Measurements from ENCODE around the gene OR2T11. TPM values are rescaled to one million over a fixed set of nuclear protein-coding genes. Genes with fewer than 3 reads are reported as not detected.
"Not testable (repeated sequence)": the region's sequence is repeated elsewhere in the genome, so short reads cannot be mapped to it uniquely, and the experiment has no call there.

Gene OR2T11
- total RNA-seq, 1 donor from 2014 or later, result not detected

DNA sequence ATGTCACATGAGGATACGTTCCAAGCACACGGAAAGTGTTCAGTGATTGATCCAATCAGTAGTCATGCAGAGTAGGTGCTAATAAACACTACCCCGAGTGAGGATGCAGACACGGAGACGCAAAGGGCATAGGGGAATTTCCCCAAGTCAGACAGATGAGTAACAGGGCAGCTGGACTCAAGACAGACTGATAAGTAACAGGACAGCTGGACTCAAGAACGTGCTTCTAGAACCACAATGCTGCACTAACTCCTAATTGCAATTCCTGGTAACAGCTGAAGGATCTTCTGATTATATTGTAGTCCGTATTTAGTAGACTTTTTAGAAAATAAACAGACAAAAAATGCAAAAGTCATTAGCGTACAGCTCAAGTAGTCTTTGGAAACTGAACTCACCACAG is 35.5 kb downstream of the OR2T11 start:
- H3K27ac Mint-ChIP-seq, result no peak overlapping the region
- no peaks in the 10 kb centered on the region for H3K9me3 Mint-ChIP-seq
- H3K4me1 Mint-ChIP-seq (ENCODE audit: low read depth), result peaks cover 9% of the 10 kb centered on the region
- no peaks in the 10 kb centered on the region for H3K36me3 Mint-ChIP-seq (ENCODE audit: low read depth)
- DNase-seq (ENCODE audit: low spot score), result no peak
- no peak overlapping the region for H3K4me3 Mint-ChIP-seq (ENCODE audit: low read depth)
- intact Hi-C loops (cut with micrococcal nuclease), result no loop called here
- H3K27me3 Mint-ChIP-seq (ENCODE audit: low read depth), result no peaks in the 10 kb centered on the region

DNA sequence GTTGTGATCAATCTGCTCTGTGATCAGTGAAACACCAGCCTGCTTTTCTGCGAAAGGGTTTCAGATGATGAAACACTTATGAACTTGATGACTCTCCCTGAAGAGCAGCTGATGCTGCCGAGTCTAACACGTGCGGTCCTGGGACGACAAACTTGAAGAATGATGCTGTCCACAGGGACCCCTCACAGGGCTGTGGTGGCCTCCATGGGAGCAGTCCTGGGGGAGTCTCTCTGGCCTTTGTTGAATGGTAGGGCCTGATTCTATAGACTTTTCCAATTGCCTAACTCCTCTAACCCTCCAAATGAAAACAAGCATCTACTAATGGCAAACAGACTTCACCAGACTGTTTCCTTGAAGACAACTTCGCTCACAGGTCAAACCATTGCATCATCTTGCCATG is 37.3 kb downstream of the OR2T11 start, which contains the start of gene OR2T10:
Gene OR2T10 (minus strand): TSS at position 112 of the 400 bp plus-strand sequence. CDS start 3,932 bp downstream, outside the sequence.
- Mint-ChIP-seq H3K27ac (no peak within 1 kb of the TSS), H3K27me3 (ENCODE audit: low read depth) (no peaks in the 10 kb centered on the region), H3K9me3 (no peaks in the 10 kb centered on the region), H3K4me3 (ENCODE audit: low read depth) (no peak within 1 kb of the TSS), H3K36me3 (ENCODE audit: low read depth) (no peaks in the 10 kb centered on the region), H3K4me1 (ENCODE audit: low read depth) (peaks cover 9% of the 10 kb centered on the region)
- intact Hi-C loops (cut with micrococcal nuclease), result no loop called here
- no peak for DNase-seq (ENCODE audit: low spot score)

DNA sequence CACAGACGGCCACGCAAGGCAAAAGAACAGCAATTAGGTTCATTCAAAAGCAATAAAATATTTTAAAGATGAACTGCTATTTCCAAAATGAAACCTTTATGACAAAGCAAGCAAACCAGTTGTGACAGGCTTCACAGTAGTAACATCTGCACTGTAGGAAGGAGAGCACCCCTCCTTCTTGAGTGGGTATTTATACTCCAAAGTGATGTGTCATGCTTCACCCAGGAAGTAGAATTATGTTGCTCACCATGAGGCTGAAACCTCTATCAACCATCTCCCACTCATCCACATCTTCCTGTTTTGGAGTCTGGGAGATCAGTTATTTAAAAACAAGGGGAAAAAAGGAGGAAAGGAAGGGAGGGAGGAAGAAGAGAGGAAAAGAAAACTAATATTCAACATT is 38.3 kb downstream of the OR2T11 start:
- Mint-ChIP-seq H3K4me3 (ENCODE audit: low read depth) (no peak overlapping the region), H3K9me3 (no peaks in the 10 kb centered on the region), H3K27me3 (ENCODE audit: low read depth) (no peaks in the 10 kb centered on the region), H3K4me1 (ENCODE audit: low read depth) (peaks cover 9% of the 10 kb centered on the region), H3K36me3 (ENCODE audit: low read depth) (no peaks in the 10 kb centered on the region), H3K27ac (peak overlapping the region; percentile 12)
- DNase-seq (ENCODE audit: low spot score), result no peak
- intact Hi-C loops (cut with micrococcal nuclease), result no loop called here

DNA sequence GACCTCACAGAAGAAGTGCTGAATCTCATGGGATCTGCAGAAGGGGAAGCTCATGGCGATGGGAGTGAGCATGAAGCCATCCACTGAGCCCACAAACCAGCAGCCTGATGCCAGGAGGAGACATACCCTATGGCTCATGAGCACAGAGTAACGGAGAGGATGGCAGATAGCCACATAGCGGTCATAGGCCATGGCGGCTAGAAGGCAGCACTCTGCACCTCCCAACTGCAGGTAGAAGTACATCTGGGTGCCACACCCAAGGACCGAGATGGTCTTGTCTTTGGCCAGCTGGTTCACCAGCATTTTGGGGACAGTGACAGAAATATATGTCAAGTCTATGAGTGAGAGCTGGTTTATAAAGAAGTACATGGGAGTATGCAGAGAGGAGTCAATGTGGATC is 41.7 kb downstream of the OR2T11 start:
- DNase-seq (ENCODE audit: low spot score), result no peak

DNA sequence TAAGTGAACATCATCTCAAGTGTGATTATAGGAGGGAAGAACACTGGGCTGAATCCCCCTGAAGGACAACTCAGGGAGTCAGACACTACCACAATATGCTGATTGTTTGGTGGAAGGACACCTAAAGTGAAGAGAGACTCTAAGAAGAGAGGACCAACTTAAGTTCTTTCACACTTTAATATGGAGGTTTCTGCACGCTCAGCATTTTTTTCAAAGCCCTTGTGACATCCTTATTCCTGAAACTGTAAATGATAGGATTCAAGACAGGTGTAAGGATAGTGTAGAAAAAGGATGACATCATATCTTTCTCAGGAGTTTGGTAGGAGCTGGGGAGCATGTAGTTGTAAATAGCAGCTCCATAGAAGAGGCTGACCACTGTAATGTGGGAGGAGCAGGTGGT is 42.2 kb downstream of the OR2T11 start:
- DNase-seq (ENCODE audit: low spot score), result no peak
- H3K36me3 Mint-ChIP-seq (ENCODE audit: low read depth), result no peaks in the 10 kb centered on the region
- peaks cover 9% of the 10 kb centered on the region for H3K4me1 Mint-ChIP-seq (ENCODE audit: low read depth)
- no peaks in the 10 kb centered on the region for H3K9me3 Mint-ChIP-seq
- H3K27ac Mint-ChIP-seq, result no peak overlapping the region
- intact Hi-C loops (cut with micrococcal nuclease), result no loop called here
- no peaks in the 10 kb centered on the region for H3K27me3 Mint-ChIP-seq (ENCODE audit: low read depth)
- no peak overlapping the region for H3K4me3 Mint-ChIP-seq (ENCODE audit: low read depth)

More for the DNA sequence above, 41.7 kb downstream of the OR2T11 start:
- Mint-ChIP-seq H3K36me3 (ENCODE audit: low read depth) (no peaks in the 10 kb centered on the region), H3K9me3 (no peaks in the 10 kb centered on the region), H3K4me1 (ENCODE audit: low read depth) (peaks cover 9% of the 10 kb centered on the region), H3K4me3 (ENCODE audit: low read depth) (no peak overlapping the region), H3K27me3 (ENCODE audit: low read depth) (no peaks in the 10 kb centered on the region), H3K27ac (no peak overlapping the region)
- intact Hi-C loops (cut with micrococcal nuclease), result no loop called here

DNA sequence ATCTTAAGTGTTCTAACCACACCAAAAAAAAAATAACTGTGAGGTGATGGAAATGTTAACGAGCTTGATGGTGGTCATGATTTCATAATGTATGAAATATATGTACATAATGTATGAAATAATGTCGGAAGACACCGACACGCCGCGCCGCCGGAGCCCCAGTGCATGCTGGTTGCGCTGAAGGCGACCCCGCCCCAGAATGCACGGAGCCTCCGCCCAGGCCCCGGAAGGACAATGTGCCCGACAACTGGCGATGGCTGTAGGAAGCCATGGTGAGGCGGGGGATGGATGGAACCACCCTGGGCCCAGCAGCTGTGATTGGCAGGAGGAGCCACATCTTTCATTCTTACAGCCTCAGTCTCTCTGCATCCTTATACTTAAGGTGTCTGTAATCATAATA is 44.8 kb downstream of the OR2T11 start:
- Mint-ChIP-seq H3K36me3 (ENCODE audit: low read depth) (no peaks in the 10 kb centered on the region), H3K4me3 (ENCODE audit: low read depth) (no peak overlapping the region), H3K4me1 (ENCODE audit: low read depth) (peaks cover 9% of the 10 kb centered on the region), H3K27me3 (ENCODE audit: low read depth) (no peaks in the 10 kb centered on the region), H3K9me3 (no peaks in the 10 kb centered on the region), H3K27ac (no peak overlapping the region)
- intact Hi-C loops (cut with micrococcal nuclease), result no loop called here
- no peak for DNase-seq (ENCODE audit: low spot score)

DNA sequence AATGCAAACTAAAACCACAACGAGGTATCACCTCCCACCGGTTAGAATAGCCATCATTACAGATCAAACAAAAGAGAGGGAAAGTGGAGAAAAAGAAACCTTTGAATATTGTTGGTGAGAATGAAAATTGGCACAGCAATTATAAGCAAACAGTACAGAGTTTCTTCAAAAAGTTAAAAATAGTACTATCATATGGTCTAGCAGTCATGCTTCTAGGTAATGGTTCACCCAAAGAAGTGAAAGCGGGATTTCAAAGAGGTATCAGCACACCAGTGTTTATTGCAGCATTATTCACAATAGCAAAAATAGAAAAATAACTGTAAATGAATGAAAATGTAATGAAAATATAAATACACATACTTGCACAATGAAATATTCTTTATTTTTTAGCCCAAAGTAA is 45.6 kb downstream of the OR2T11 start:
- no peaks in the 10 kb centered on the region for H3K9me3 Mint-ChIP-seq
- H3K4me3 Mint-ChIP-seq (ENCODE audit: low read depth), result no peak overlapping the region
- H3K27ac Mint-ChIP-seq, result no peak overlapping the region
- no peaks in the 10 kb centered on the region for H3K36me3 Mint-ChIP-seq (ENCODE audit: low read depth)
- H3K4me1 Mint-ChIP-seq (ENCODE audit: low read depth), result peaks cover 12% of the 10 kb centered on the region
- H3K27me3 Mint-ChIP-seq (ENCODE audit: low read depth), result no peaks in the 10 kb centered on the region
- DNase-seq (ENCODE audit: low spot score), result no peak
- intact Hi-C loops (cut with micrococcal nuclease), result no loop called here

DNA sequence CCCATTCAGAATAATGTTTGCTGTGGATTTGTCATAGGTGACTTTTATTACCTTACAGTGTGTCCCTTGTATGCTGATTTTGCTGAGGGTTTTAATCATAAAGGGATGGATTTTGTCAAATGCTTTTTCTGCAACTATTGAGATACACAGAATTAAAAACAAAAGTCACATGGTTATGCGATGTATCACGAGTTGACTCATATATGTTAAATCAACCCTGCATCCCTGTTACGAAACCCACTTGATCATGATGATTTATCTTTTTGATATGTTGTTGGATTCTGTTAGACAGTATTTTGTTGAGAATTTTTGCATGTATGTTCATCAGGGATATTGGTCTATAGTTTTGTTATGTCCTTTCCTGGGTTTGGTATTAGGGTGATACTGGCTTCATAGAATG is 49.6 kb downstream of the OR2T11 start:
- intact Hi-C loops (cut with micrococcal nuclease), result no loop called here
- no peak for DNase-seq (ENCODE audit: low spot score)
- no peak overlapping the region for H3K4me3 Mint-ChIP-seq (ENCODE audit: low read depth)

DNA sequence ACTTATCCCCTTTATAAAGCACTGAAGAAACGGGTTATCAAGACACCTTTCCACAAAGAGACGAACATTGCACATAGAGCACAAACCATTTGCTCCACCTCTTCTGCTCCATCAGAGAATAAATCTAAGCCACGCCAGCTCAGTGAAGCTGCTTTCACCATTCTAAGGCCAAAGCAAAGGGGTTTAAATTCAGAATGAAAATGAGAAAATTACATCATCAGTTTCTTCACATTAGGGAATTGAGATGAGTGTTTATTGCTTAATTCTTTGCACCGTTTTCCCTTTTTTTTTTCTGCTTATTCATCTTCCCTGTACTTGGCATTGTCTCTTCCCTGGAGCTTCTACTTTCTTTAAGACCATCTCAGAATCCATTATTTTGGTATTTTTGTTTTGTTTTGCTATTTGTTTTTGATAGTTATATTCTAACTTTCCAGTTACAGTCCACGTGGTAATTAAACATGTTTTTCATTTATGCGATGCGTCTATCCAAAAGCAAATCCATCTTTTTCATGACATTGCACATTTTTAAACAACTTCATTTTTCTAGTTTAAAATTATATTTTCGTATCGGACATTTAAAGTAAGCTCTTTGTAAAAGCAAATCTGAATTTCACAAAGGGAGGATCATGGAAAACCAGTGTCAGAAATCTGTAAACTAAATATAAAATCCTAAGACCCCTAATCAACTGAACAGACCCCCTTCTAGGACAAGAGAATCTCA is 58.5 kb downstream of the OR2T11 start:
- intact Hi-C loops (cut with micrococcal nuclease), result no loop called here
- peaks cover 7% of the 10 kb centered on the region for H3K4me1 Mint-ChIP-seq (ENCODE audit: low read depth)
- no peak overlapping the region for H3K27ac Mint-ChIP-seq
- no peak overlapping the region for H3K4me3 Mint-ChIP-seq (ENCODE audit: low read depth)
- H3K9me3 Mint-ChIP-seq, result peaks cover 5% of the 10 kb centered on the region
- no peaks in the 10 kb centered on the region for H3K27me3 Mint-ChIP-seq (ENCODE audit: low read depth)
- no peaks in the 10 kb centered on the region for H3K36me3 Mint-ChIP-seq (ENCODE audit: low read depth)
- DNase-seq (ENCODE audit: low spot score), result no peak

More for the DNA sequence above, 49.6 kb downstream of the OR2T11 start:
- H3K4me1 Mint-ChIP-seq (ENCODE audit: low read depth), result peaks cover 12% of the 10 kb centered on the region
- H3K27ac Mint-ChIP-seq, result peak overlapping the region; percentile 61
- H3K9me3 Mint-ChIP-seq, result no peaks in the 10 kb centered on the region
- H3K27me3 Mint-ChIP-seq (ENCODE audit: low read depth), result no peaks in the 10 kb centered on the region
- H3K36me3 Mint-ChIP-seq (ENCODE audit: low read depth), result no peaks in the 10 kb centered on the region

DNA sequence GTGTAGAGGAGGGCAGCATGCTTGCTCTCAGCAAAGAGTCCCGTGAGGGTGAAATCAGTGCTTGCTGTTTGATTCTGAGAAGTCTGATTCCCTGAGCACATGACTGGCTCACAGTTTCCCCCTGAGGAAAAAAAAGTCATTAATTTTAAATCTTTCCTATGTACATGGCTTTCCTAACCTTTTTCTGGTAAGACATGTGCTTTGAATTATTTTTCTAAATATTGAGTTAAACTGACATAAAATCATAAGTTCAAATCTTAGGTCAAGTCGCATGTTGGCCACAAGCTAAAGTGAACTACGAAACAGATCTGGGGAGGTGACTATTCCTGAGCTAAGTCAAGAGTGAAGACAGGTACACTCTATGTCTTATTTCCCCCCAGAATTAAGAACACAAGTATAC is 60.2 kb downstream of the OR2T11 start, which contains the start of gene OR2T34:
Gene OR2T34 (minus strand): TSS at position 101 of the 400 bp plus-strand sequence. CDS start 0 bp downstream, at position 101.
- H3K36me3 Mint-ChIP-seq (ENCODE audit: low read depth); H3K4me1 Mint-ChIP-seq (ENCODE audit: low read depth); intact Hi-C loops (cut with micrococcal nuclease); H3K27ac Mint-ChIP-seq; H3K4me3 Mint-ChIP-seq (ENCODE audit: low read depth); H3K27me3 Mint-ChIP-seq (ENCODE audit: low read depth); H3K9me3 Mint-ChIP-seq; DNase-seq (ENCODE audit: low spot score): not testable (repeated sequence)

DNA sequence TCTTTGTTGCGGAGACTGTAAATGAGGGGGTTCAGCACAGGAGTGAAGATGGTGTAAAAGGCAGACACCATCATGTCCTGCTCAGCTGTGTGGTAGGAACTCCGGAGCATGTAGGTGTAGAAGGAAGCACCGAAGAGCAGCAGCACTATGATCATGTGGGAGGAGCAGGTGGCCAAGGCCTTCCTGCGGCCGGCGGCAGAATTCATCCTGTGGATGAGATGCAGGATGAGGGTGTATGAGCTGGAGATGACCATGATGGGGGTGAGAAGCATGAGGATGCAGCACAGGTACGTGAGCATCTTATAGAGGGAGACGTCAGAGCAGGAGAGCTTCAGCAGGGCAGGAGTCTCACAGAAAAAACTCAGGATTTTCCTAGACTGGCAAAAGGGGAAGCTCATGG is 61.0 kb downstream of the OR2T11 start:
- intact Hi-C loops (cut with micrococcal nuclease); H3K4me1 Mint-ChIP-seq (ENCODE audit: low read depth); H3K4me3 Mint-ChIP-seq (ENCODE audit: low read depth); H3K9me3 Mint-ChIP-seq; H3K27ac Mint-ChIP-seq; H3K27me3 Mint-ChIP-seq (ENCODE audit: low read depth); DNase-seq (ENCODE audit: low spot score); H3K36me3 Mint-ChIP-seq (ENCODE audit: low read depth): not testable (repeated sequence)
